SJCRH30 (cell line): ENCODE measurements around the gene PWWP2B. TPM values are rescaled to one million over a fixed set of nuclear protein-coding genes. Genes with fewer than 3 reads are reported as not detected.

Experiments
- DNase-seq, 2 experiments: peaks; one replicate each; pipeline ENCODE4 v3.0.0-alpha.2; 2015 to 2020
- H3K27ac ChIP-seq: fragments of 250-450 bp; sonication (Bioruptor Pico); 2 replicates; pipeline ENCODE4 v1.5.1; 2020; ENCODE audit warnings: mild to moderate bottlenecking, moderate library complexity
- H3K27me3 ChIP-seq: fragments of 250-450 bp; sonication (Bioruptor Pico); 2 replicates; pipeline ENCODE4 v1.5.1; 2020; ENCODE audit warnings: mild to moderate bottlenecking, moderate library complexity
- H3K36me3 ChIP-seq: fragments of 250-450 bp; sonication (Bioruptor Pico); 2 replicates; pipeline ENCODE4 v1.5.1; 2020; ENCODE audit warnings: mild to moderate bottlenecking, moderate library complexity
- H3K4me1 ChIP-seq: fragments of 250-450 bp; sonication (Bioruptor Pico); 2 replicates; pipeline ENCODE4 v1.5.1; 2020; ENCODE audit warnings: mild to moderate bottlenecking, moderate library complexity
- H3K4me3 ChIP-seq: fragments of 250-450 bp; sonication (Bioruptor Pico); 2 replicates; pipeline ENCODE4 v1.5.1; 2020; ENCODE audit warnings: mild to moderate bottlenecking, moderate library complexity
- H3K9me3 ChIP-seq: fragments of 250-450 bp; sonication (Bioruptor Pico); replicated peaks from 2 replicates; pipeline ENCODE4 v1.5.1; 2020; ENCODE audit warnings: mild to moderate bottlenecking, moderate library complexity
- total RNA-seq: library from RNA; depleted of rRNA; stranded (reverse); fragments of >200 nt; shearing (Covaris generic); gene quantifications from 2 replicates; pipeline ENCODE4 v1.2.3, GENCODE V29; 2014

The PWWP2B gene
- total RNA-seq, 1 experiment from 2014 or later, result 0.57 TPM

- no peaks in the 10 kb centered on the region for H3K4me1 ChIP-seq
- no peak overlapping the region for H3K27ac ChIP-seq
- no peaks in the 10 kb centered on the region for H3K27me3 ChIP-seq
- DNase-seq, result no peak
- no peaks in the 10 kb centered on the region for H3K36me3 ChIP-seq
- H3K9me3 ChIP-seq, result no peaks in the 10 kb centered on the region
- H3K4me3 ChIP-seq, result no peak overlapping the region
Observed at GRCh38 chr10:132457328-132458070, 60.5 kb downstream of the PWWP2B start.

- Histone ChIP-seq H3K27ac (no peak overlapping the region), H3K4me3 (no peak overlapping the region), H3K36me3 (no peaks in the 10 kb centered on the region), H3K27me3 (no peaks in the 10 kb centered on the region), H3K9me3 (no peaks in the 10 kb centered on the region), H3K4me1 (no peaks in the 10 kb centered on the region)
- DNase-seq, result no peak
Observed at GRCh38 chr10:132458071-132458585, 61.1 kb downstream of the PWWP2B start.

DNA sequence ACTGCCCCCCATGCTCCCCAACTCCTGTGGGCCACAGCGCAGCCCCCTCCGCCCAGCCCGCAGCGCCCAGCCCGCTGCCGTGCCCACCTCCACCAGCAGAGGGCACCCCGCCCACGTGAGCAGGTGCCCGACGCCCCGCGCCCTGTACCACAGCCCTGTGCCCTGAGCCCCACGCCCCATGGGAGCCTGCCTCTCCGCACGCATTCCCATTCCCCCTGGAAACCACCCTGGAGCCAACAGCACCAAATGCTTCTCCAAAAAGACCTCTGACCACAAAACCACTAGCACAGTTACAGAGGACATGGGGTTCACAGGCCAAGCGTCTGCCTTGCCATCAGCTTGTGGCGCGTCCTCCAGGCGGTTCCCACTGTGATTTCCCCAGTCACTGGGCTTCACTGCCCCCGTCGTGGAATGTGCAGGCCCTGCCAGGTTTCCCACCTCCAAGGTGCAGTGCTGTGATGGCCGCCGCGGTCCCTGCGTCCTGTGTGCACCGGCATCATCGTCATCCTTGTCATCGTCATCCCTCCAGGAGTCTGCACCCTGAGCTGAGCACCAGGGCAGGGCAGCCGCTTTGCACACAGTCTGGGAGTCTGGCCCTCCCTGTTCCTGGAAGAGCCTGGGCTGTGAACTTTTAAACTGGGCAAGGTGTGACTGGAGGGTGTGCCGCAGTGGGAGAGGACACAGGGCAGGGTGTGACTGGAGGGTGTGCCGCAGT is 61.7 kb downstream of the PWWP2B start:
- no peaks in the 10 kb centered on the region for H3K4me1 ChIP-seq
- no peaks in the 10 kb centered on the region for H3K9me3 ChIP-seq
- DNase-seq, result peak; percentile 47 to 48
- H3K36me3 ChIP-seq, result no peaks in the 10 kb centered on the region
- no peaks in the 10 kb centered on the region for H3K27me3 ChIP-seq
- no peak overlapping the region for H3K27ac ChIP-seq
- H3K4me3 ChIP-seq, result no peak overlapping the region

DNA sequence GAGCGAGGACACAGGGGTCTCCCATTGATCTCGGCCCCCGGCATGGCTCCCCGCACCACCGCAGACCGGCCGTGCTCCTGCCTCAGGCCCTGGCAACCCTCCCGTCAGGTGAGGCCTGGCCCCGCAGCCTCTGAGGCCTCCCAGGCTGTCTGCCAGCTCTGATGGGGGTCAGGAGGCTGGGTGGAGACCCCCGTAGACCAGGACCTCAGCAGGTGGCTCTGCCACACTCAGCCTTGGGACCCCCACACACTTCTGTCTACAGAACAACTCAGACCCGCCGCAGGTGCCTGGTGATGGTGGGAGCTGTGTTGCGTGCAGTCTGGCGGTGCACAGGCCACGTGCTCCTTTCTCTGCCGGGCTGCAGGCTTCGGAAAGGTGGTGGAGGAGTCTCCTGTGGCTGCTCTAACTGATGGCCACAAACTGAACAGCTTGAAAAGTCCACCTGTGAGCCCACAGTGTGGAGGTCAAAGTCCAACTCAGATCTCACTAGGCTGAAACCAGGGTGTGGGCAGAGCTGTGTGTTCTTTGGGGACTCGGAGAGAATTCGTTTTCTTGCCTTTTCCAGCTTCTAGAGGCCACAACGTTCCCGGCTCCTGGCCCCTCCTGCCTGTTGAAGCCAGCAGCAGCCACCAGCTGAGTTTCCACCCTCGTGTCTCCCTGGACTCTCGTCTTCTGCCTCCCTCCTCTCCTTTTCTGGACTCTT is 62.5 kb downstream of the PWWP2B start:
- H3K27ac ChIP-seq, result no peak overlapping the region
- DNase-seq, result no peak
- H3K4me1 ChIP-seq, result no peaks in the 10 kb centered on the region
- no peak overlapping the region for H3K4me3 ChIP-seq
- H3K27me3 ChIP-seq, result no peaks in the 10 kb centered on the region
- H3K9me3 ChIP-seq, result no peaks in the 10 kb centered on the region
- H3K36me3 ChIP-seq, result no peaks in the 10 kb centered on the region

- Histone ChIP-seq H3K27ac (no peak overlapping the region), H3K9me3 (no peaks in the 10 kb centered on the region), H3K27me3 (no peaks in the 10 kb centered on the region), H3K4me1 (no peaks in the 10 kb centered on the region), H3K36me3 (no peaks in the 10 kb centered on the region), H3K4me3 (no peak overlapping the region)
- DNase-seq, result no peak
Observed at GRCh38 chr10:132460071-132460470, 63.1 kb downstream of the PWWP2B start.

DNA sequence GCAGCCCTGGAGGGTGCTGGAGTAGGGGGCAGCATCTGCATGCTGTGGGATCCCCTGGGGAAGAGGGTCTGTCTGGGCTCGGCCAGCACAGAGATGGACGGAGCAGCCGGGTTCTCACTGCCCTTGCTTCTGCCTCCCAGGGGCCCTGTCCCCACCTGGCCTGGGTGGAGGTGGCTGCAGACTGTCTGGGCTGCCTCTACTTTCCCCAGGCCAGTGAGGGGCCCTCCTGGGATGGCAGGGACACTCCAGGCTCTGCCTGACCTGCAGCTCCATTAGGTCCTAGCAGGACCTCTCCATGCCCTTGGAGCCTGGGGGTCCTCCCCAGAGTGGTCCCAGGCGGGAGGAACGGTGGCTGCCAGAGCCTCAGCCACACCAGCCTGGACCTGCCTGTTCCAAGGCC is 63.7 kb downstream of the PWWP2B start:
- no peak overlapping the region for H3K4me3 ChIP-seq
- no peaks in the 10 kb centered on the region for H3K4me1 ChIP-seq
- H3K27ac ChIP-seq, result no peak overlapping the region
- H3K36me3 ChIP-seq, result no peaks in the 10 kb centered on the region
- no peaks in the 10 kb centered on the region for H3K9me3 ChIP-seq
- H3K27me3 ChIP-seq, result no peaks in the 10 kb centered on the region
- no peak for DNase-seq

DNA sequence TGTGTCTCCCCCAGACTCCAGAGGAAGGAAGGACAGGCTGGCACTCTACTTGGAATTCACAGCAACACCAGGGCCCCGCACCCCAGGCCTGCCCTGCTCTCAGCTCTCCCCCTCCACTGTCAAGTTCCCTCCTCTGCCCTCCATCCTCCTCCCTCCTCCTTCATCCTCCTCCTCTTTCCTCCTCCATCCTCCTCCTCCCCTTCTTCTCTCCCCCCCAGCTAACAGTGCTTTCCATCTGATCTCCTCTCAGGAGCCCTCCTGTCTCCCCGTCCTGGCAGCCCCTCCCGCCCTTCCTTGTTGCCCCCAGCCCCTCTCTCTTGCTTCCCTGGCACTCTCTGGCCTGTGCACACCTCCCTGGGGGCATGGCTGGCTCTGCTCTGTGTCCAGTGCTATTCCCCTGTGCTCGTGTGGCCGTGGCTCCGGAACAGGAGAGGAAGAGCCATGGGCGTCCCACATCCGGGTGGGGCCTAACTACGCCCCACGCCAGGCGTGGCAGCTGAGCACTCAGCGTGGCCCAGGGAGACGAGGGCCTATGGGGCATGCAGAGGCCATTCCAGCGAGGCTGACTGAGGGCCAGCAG is 64.2 kb downstream of the PWWP2B start:
- H3K36me3 ChIP-seq, result no peaks in the 10 kb centered on the region
- H3K4me1 ChIP-seq, result no peaks in the 10 kb centered on the region
- H3K27ac ChIP-seq, result no peak overlapping the region
- no peak overlapping the region for H3K4me3 ChIP-seq
- H3K27me3 ChIP-seq, result no peaks in the 10 kb centered on the region
- H3K9me3 ChIP-seq, result no peaks in the 10 kb centered on the region
- no peak for DNase-seq

DNA sequence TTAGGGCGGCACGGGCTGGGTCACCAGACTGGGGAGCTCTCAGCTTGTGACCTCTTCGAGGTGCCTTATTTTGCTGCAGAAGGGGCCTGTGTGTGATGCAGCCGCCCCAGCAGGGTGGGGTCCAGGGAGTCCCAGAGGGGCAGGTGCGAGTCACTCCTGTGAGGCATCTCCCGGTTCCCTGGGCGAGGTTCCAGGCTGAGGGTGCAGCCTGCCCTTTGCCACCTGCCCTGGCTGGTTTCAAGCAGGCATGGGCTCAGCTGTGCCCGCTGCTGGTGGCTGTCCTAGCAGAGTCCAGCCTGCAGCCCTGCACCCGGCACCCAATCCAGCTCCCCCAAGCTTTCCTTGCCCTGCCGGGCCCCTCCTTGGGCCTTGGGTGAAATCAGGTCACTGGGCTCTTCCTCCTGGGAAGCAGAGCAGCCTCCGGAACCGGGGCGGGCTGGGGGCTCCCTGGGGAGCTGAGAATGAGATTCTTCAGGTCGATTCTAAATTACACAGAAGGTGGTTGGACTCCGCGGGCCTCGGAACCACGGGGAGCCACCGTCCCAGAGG is 64.8 kb downstream of the PWWP2B start:
- no peaks in the 10 kb centered on the region for H3K4me1 ChIP-seq
- H3K27me3 ChIP-seq, result no peaks in the 10 kb centered on the region
- H3K36me3 ChIP-seq, result no peaks in the 10 kb centered on the region
- H3K4me3 ChIP-seq, result no peak overlapping the region
- no peak for DNase-seq
- H3K9me3 ChIP-seq, result no peaks in the 10 kb centered on the region
- no peak overlapping the region for H3K27ac ChIP-seq

GRCh38 chr10:132462463-132463332 is 65.7 kb downstream of the PWWP2B start:
- no peak for DNase-seq
- Histone ChIP-seq H3K9me3 (no peaks in the 10 kb centered on the region), H3K27me3 (no peaks in the 10 kb centered on the region), H3K4me3 (no peak overlapping the region), H3K4me1 (no peaks in the 10 kb centered on the region), H3K36me3 (no peaks in the 10 kb centered on the region), H3K27ac (no peak overlapping the region)

DNA sequence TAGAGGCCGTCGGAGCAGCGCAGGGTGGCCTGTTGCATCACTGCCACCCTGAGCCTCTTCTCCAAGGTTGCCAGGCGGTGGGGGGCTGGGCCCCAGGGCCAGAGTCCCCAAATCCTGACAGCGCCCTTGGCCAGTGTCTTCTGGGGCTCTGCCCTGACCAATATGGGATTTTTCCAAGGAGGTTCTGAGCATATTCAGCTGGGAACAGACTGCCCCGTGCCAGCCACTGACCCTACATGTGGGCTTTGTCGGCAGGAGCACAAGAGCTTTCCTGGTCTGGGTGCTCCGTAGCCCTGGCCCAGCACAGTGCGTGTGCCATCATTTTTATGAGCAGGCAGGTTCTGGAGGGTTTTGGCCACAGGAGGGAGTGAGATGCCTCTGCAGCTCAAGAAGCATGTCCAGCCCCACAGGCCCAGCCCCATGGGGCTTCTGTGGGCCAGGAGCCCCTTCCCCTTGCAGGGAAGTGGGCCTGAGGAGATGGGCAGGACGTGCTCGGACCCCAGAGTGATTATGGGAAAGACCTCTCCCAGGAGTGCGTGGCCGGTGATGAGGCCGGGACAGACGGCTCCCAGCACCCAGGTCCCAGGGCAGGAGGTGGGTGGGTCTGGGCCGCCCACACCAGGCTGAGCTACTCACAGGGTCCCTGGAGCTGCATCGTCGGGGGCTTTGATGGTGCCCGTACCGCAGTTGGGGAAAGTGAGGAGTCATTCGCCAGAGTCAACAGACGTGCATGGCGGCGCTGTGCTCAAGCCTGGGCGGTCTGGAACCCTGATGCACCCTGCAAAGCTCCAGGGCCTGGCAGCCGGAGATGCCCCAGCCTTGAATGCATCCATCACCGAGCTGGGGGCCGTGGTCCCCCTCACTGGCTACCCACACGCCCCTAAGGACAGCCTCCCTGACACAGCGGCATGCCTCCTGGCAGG is 66.6 kb downstream of the PWWP2B start:
- Histone ChIP-seq H3K4me3 (no peak overlapping the region), H3K27me3 (no peaks in the 10 kb centered on the region), H3K27ac (no peak overlapping the region), H3K36me3 (no peaks in the 10 kb centered on the region), H3K9me3 (no peaks in the 10 kb centered on the region), H3K4me1 (no peaks in the 10 kb centered on the region)
- no peak for DNase-seq

GRCh38 chr10:132464256-132465192 is 67.5 kb downstream of the PWWP2B start:
- H3K27ac ChIP-seq, result no peak overlapping the region
- no peak overlapping the region for H3K4me3 ChIP-seq
- H3K36me3 ChIP-seq, result no peaks in the 10 kb centered on the region
- H3K27me3 ChIP-seq, result no peaks in the 10 kb centered on the region
- no peaks in the 10 kb centered on the region for H3K9me3 ChIP-seq
- DNase-seq, result no peak
- no peaks in the 10 kb centered on the region for H3K4me1 ChIP-seq

DNA sequence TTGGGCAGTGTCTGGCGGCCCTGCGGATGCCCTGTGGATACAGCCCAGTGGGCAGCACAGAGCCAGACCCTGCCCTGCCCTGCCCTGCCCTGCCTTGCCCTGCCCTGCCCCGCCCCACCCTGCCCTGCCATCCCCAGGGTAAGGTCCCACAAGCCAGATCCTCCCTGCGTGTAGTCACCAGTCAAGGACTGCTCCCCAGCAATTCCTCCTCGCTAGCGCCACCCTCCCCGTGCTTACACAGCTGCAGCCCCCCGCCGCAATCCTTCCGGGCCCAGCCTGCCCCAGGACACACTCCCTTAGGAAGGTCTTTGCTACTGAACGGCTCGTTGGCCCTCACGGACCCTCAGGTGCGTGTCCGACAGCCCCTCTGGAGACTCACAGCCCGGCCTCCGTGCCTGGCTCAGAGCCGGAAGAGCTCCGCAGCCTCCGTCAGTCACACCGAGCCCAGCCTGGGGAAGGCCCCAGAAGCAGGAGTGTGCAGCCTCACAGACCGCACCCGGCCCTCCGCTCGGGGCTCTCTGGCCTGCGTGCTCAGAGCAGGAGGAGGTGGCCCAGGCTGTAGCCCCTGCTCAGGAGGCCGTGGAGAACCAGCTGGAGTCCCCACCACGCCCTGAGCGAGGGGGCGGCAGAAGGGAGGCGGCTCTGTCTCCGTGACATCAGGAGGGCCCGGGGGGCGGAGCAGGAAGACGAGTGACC is 68.3 kb downstream of the PWWP2B start:
- no peak overlapping the region for H3K27ac ChIP-seq
- no peak for DNase-seq
- H3K36me3 ChIP-seq, result no peaks in the 10 kb centered on the region
- H3K4me1 ChIP-seq, result no peaks in the 10 kb centered on the region
- H3K27me3 ChIP-seq, result no peaks in the 10 kb centered on the region
- H3K4me3 ChIP-seq, result no peak overlapping the region
- no peaks in the 10 kb centered on the region for H3K9me3 ChIP-seq
